ENCODE results near the gene MAD1L1.
"Not testable (repeated sequence)": the region's sequence is repeated elsewhere in the genome, so short reads cannot be mapped to it uniquely, and the experiment has no call there.

The MAD1L1 gene

DNA sequence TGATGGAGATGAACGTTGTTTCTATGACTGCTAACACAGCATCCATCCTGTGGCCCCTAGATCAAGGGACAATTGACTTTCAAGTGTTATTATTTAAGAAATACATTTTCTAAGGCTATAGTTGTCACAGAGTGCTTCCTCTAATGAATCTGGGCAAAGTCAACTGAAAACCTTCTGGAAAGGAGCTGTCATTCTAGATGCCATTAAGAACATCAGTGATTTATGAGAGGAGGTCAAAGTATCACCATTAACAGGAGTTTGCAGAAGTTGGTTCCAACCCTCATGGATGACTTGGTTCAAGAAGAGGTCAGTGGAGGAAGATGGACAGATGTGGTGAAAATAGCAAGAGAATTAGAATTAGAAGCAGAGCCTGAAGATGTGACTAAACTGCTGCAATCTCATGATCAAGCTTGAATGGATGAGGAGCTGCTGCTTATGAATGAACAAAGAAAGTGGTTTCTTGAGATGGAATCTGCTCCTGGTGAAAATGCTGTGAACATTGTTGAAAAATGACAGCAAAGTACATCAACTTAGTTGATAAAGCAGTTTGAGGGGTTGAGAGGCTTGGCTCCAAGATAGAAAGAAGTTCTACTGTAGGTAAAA lies 400.7 kb downstream of the MAD1L1 start:
- not testable (repeated sequence) for H3K23ac ChIP-seq (ENCODE audit: low read length); H3K14ac ChIP-seq (ENCODE audit: low read length); H2BK12ac ChIP-seq (ENCODE audit: low read length); H3K79me2 ChIP-seq (ENCODE audit: control insufficient read depth, insufficient read depth, low read length, poor library complexity); H3K4me3 ChIP-seq (ENCODE audit: low read depth, low read length); H4K91ac ChIP-seq (ENCODE audit: low read depth, low read length); H2BK5ac ChIP-seq (ENCODE audit: low read depth, low read length, poor library complexity); H4K8ac ChIP-seq (ENCODE audit: low read depth, low read length); H2AFZ ChIP-seq (ENCODE audit: insufficient read depth, low read length, poor library complexity); DNase-seq; H3K9ac ChIP-seq (ENCODE audit: low read length); H3K18ac ChIP-seq (ENCODE audit: low read length); H3K4me1 ChIP-seq (ENCODE audit: control insufficient read depth in 1 of 2, insufficient read depth in 2 of 2, low read length in 2 of 2); H3K9me3 ChIP-seq (ENCODE audit: insufficient read depth, low read depth, low read length); H3K4me2 ChIP-seq (ENCODE audit: low read length); H3K4ac ChIP-seq (ENCODE audit: low read depth, low read length); H2BK120ac ChIP-seq (ENCODE audit: insufficient read depth, low read length, poor library complexity); H3K27ac ChIP-seq (ENCODE audit: low read depth, low read length); H3K79me1 ChIP-seq (ENCODE audit: low read length); H2AK5ac ChIP-seq (ENCODE audit: low read length); H4K12ac ChIP-seq (ENCODE audit: low read depth, low read length); H3K36me3 ChIP-seq (ENCODE audit: control insufficient read depth in 1 of 2, insufficient read depth in 2 of 2, low read length in 2 of 2); H3K27me3 ChIP-seq (ENCODE audit: insufficient read depth, low read length)
- WGBS (ENCODE audit: extremely low coverage, insufficient coverage, insufficient read length), result no CpG with 5 or more reads among the region's 1 CpG

DNA sequence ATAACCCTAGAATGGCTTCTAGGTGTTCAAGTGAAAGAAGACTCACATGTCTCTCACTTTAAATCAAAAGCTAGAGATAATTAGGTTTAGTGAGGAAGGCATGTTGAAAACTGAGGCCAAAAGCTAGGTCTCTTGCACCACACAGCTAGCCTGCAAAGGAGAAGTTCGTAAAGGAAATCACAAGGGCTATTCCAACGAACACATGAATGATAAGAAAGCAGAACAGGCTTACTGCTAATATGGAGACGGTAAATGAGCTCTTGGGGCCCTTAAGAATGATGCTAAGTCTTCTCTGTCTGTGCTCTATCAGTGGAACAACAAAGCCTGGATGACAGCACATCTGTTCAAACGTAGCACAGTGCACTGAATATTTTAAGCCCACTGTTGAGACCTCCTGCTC lies 401.3 kb downstream of the MAD1L1 start:
- not testable (repeated sequence) for H3K27ac ChIP-seq (ENCODE audit: low read depth, low read length); H3K4me2 ChIP-seq (ENCODE audit: low read length); H3K36me3 ChIP-seq (ENCODE audit: control insufficient read depth in 1 of 2, insufficient read depth in 2 of 2, low read length in 2 of 2); H3K14ac ChIP-seq (ENCODE audit: low read length); H2BK5ac ChIP-seq (ENCODE audit: low read depth, low read length, poor library complexity); H3K4me1 ChIP-seq (ENCODE audit: control insufficient read depth in 1 of 2, insufficient read depth in 2 of 2, low read length in 2 of 2); H3K79me2 ChIP-seq (ENCODE audit: control insufficient read depth, insufficient read depth, low read length, poor library complexity); H2AFZ ChIP-seq (ENCODE audit: insufficient read depth, low read length, poor library complexity); H2BK120ac ChIP-seq (ENCODE audit: insufficient read depth, low read length, poor library complexity); H4K91ac ChIP-seq (ENCODE audit: low read depth, low read length); H3K4ac ChIP-seq (ENCODE audit: low read depth, low read length); H3K9ac ChIP-seq (ENCODE audit: low read length); H2AK5ac ChIP-seq (ENCODE audit: low read length); H3K4me3 ChIP-seq (ENCODE audit: low read depth, low read length); H4K12ac ChIP-seq (ENCODE audit: low read depth, low read length); H3K9me3 ChIP-seq (ENCODE audit: insufficient read depth, low read depth, low read length); H3K18ac ChIP-seq (ENCODE audit: low read length); H2BK12ac ChIP-seq (ENCODE audit: low read length); H4K8ac ChIP-seq (ENCODE audit: low read depth, low read length); H3K27me3 ChIP-seq (ENCODE audit: insufficient read depth, low read length); DNase-seq; H3K79me1 ChIP-seq (ENCODE audit: low read length); H3K23ac ChIP-seq (ENCODE audit: low read length)
- WGBS (ENCODE audit: extremely low coverage, insufficient coverage, insufficient read length), result no CpG with 5 or more reads among the region's 4 CpGs

DNA sequence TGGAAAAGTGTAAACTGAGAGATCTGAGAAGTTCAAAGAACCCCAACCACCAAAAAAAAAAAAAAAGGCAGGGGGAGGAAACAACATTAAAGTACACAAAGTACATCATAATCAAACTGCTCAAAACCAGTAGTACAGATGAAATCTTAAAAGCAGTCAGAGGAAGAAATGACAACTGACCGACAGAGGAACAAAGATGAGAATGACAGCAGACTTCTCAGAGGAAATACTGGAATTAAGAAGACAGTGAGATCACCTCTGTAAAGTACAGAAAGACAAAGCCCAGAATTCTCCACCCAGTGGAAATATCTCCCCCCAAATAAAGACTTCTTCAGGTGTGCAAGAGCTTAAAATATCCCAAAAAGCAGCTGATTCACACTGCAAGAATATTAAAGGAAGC lies 403.1 kb downstream of the MAD1L1 start:
- not testable (repeated sequence) for H3K9me3 ChIP-seq (ENCODE audit: insufficient read depth, low read depth, low read length); DNase-seq; H3K9ac ChIP-seq (ENCODE audit: low read length); H3K27me3 ChIP-seq (ENCODE audit: insufficient read depth, low read length); H4K8ac ChIP-seq (ENCODE audit: low read depth, low read length); H3K23ac ChIP-seq (ENCODE audit: low read length); H3K4me1 ChIP-seq (ENCODE audit: control insufficient read depth in 1 of 2, insufficient read depth in 2 of 2, low read length in 2 of 2); H2BK120ac ChIP-seq (ENCODE audit: insufficient read depth, low read length, poor library complexity); H3K4me3 ChIP-seq (ENCODE audit: low read depth, low read length); H3K27ac ChIP-seq (ENCODE audit: low read depth, low read length); H3K4me2 ChIP-seq (ENCODE audit: low read length); H2BK5ac ChIP-seq (ENCODE audit: low read depth, low read length, poor library complexity); H3K18ac ChIP-seq (ENCODE audit: low read length); H3K79me1 ChIP-seq (ENCODE audit: low read length); H4K12ac ChIP-seq (ENCODE audit: low read depth, low read length); H4K91ac ChIP-seq (ENCODE audit: low read depth, low read length); H2BK12ac ChIP-seq (ENCODE audit: low read length); H3K36me3 ChIP-seq (ENCODE audit: control insufficient read depth in 1 of 2, insufficient read depth in 2 of 2, low read length in 2 of 2); H3K14ac ChIP-seq (ENCODE audit: low read length); H3K4ac ChIP-seq (ENCODE audit: low read depth, low read length); H3K79me2 ChIP-seq (ENCODE audit: control insufficient read depth, insufficient read depth, low read length, poor library complexity); H2AFZ ChIP-seq (ENCODE audit: insufficient read depth, low read length, poor library complexity); H2AK5ac ChIP-seq (ENCODE audit: low read length)
- WGBS (ENCODE audit: extremely low coverage, insufficient coverage, insufficient read length), result no CpG with 5 or more reads among the region's 1 CpG

DNA sequence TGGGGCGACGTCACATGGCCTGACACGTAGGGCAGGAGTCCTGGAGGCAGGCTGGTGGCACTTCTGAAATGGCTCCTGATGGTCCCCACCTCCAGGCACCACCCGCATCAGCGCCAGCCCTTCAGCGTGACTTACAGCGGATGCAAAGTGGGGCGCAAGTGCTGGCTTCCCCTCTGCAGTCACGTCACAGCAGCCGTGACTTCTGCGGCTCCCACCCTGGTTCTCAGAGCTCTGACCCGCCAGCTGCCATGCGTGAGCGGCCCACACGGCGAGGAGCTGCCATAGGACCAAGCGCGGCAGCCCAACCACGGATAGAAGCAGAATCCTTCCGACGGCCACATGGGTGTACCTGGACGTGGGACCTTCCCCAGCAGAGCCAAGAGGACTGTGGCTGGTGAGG lies 403.6 kb downstream of the MAD1L1 start:
- H3K9ac ChIP-seq (ENCODE audit: low read length), result no peak overlapping the region
- H3K4ac ChIP-seq (ENCODE audit: low read depth, low read length), result no peak overlapping the region
- no peak overlapping the region for H3K27ac ChIP-seq (ENCODE audit: low read depth, low read length)
- no peak for DNase-seq
- H4K12ac ChIP-seq (ENCODE audit: low read depth, low read length), result no peak overlapping the region
- H2AFZ ChIP-seq (ENCODE audit: insufficient read depth, low read length, poor library complexity), result no peak overlapping the region
- H3K4me2 ChIP-seq (ENCODE audit: low read length), result no peak overlapping the region
- peaks cover 1 to 4% of the 10 kb centered on the region in 2 experiments for H3K36me3 ChIP-seq (ENCODE audit: control insufficient read depth in 1 of 2, insufficient read depth in 2 of 2, low read length in 2 of 2)
- no peak overlapping the region for H2AK5ac ChIP-seq (ENCODE audit: low read length)
- no peaks in the 10 kb centered on the region for H3K27me3 ChIP-seq (ENCODE audit: insufficient read depth, low read length)
- no peaks in the 10 kb centered on the region for H3K79me1 ChIP-seq (ENCODE audit: low read length)
- H2BK12ac ChIP-seq (ENCODE audit: low read length), result no peak overlapping the region
- no peak overlapping the region for H3K18ac ChIP-seq (ENCODE audit: low read length)
- no peaks in the 10 kb centered on the region for H3K4me1 ChIP-seq (ENCODE audit: control insufficient read depth in 1 of 2, insufficient read depth in 2 of 2, low read length in 2 of 2)
- H3K9me3 ChIP-seq (ENCODE audit: insufficient read depth, low read depth, low read length), result no peaks in the 10 kb centered on the region
- H3K4me3 ChIP-seq (ENCODE audit: low read depth, low read length), result no peak overlapping the region
- WGBS (ENCODE audit: extremely low coverage, insufficient coverage, insufficient read length), result no CpG with 5 or more reads among the region's 22 CpGs
- no peak overlapping the region for H2BK5ac ChIP-seq (ENCODE audit: low read depth, low read length, poor library complexity)
- H3K14ac ChIP-seq (ENCODE audit: low read length), result no peak overlapping the region
- H2BK120ac ChIP-seq (ENCODE audit: insufficient read depth, low read length, poor library complexity), result no peak overlapping the region
- H4K91ac ChIP-seq (ENCODE audit: low read depth, low read length), result no peak overlapping the region
- H3K79me2 ChIP-seq (ENCODE audit: control insufficient read depth, insufficient read depth, low read length, poor library complexity), result no peaks in the 10 kb centered on the region
- no peak overlapping the region for H4K8ac ChIP-seq (ENCODE audit: low read depth, low read length)
- no peak overlapping the region for H3K23ac ChIP-seq (ENCODE audit: low read length)

All from trophoblast cell (in vitro differentiated cells and primary cell).